Right renal pelvis (tissue), 4 donors: Measurements from ENCODE around the gene RBM20. TPM values are rescaled to one million over a fixed set of nuclear protein-coding genes. Genes with fewer than 3 reads are reported as not detected.
"Not testable (repeated sequence)": the region's sequence is repeated elsewhere in the genome, so short reads cannot be mapped to it uniquely, and the experiment has no call there.

Experiments
- DNase-seq, 4 donors: peaks; one replicate each; pipeline ENCODE4 v3.0.0-alpha.2; 2013; ENCODE audit warnings: low read depth in 4 of 4, low spot score in 3 of 4, missing footprints in 1 of 4
- polyA plus RNA-seq, 4 donors: library from polyadenylated mRNA; unstranded; fragments of 120-200 nt; gene quantifications; one replicate each; pipeline ENCODE4 v1.2.1, GENCODE V29; 2013; ENCODE audit not compliant: insufficient read length in 4 of 4

The RBM20 gene
- polyA plus RNA-seq, 4 donors: 2.9 to 6.3 (median 4.9) TPM

DNA sequence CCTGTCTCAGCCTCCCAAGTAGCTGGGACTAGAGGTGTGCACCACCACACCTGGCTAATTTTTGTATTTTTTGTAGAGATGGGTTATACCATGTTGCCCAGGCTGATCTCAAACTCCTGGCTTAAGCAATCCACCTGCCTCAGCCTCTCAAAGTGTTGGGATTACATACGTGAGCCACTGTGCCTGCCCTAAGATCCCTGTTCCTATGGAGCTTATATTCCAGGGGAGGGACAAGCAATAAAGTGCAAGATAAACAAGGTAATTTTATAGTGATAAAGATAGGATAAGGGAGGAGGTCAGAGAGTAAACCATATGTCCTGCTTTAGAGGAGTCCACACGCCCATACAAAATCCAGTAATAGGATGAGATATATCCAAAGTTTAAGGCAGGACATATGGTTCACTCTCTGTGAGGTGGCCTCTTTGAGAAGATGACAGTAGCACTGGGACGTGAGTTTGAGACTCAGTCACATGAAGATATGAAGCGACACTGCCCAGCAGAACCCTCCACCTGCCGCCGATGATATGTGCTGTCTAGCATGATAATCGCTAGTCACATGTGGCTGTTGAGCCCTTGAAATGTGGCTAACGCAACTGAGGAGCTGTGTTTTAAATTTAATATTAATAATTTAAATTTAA is 114.1 kb downstream of the RBM20 start:
- DNase-seq: no peak

DNA sequence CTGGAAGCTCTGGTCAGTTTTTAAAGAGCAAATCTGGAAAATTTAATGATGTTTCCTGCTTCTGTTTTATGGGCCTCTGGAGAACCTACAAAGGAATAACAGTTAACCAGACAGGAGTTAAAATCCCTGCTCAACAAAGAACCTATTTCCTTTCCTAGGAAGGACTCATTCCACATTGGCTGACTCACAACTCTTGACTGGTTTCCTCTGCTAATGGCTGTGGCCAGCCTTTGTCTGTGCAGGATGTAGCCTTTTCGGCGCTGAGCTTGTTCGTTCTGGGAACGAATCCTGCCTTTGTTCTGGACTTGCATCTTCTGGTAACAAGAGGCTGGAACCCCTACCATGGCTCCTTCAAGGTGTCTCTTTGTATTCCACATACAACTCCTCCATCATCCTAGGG is 114.8 kb downstream of the RBM20 start:
- no peak for DNase-seq

DNA sequence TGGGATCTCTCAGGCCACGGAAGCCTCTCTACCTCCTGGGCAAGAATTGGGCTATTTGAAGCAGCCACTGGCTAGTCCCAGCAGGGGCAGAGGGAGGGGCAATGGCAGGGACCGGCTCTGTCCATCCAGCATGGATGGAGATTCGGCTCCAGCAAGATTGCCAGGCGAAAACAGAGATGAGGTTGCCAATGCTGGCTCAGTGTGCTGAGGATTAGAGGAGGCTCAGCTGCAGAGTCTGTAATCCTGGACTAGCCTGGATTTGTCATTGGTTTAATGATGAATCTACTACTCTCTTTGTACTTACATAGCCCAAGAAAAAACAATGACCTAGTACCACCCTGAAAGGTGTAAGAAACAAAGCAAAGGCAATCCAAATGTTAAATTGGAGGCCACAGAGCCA is 115.4 kb downstream of the RBM20 start:
- no peak for DNase-seq

DNA sequence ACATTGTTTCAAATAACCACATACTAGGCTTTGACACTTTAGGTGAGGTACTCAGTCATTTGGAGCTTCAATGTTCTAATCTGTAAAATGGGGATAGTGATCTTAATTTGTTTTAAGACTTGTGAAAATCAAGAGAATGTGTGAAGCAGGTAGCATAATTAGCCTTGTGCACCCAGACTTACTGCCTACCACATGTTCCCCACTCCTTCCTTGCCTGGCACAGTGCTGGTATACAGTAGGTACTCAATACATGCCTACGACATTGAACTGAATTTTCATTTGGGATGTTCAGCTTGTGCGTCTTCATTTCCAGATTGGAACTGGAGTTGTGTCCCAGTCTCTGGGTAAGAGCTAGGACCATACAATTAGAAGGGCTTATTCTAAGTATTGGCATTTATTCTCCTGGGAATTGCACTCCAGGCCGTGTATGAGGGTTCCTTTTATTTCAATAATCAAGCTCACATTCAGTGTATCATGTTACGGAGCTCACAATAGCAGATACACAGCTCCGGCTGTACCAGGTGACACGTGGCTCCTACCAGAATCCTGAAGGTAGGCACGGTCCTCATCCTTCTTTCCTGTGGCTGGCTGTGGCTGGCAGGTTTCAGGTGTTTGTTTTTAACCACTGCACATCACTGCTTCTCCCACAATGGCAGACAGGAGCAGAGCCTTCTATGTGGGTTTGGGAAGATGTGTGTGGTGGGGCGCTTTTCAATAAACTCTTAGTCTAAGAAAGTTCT is 118.1 kb downstream of the RBM20 start:
- DNase-seq: no peak

DNA sequence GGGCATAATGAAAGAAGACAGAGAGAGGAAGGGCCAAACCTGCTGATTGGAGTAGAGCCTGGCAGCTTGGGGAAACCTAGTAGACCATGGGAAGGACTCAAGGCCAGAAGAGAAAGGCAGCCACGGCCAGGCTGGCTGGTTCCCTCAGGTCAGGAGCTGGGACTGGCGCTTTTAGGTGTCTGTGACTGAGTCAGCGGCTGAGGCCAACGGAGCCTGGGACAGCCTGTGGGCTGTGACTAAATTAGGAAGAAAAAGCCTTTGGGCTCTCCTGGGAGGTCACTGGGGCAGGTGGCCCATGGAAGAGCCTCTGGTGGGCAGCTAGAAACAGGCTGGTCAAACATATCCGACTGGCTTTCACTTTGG is 118.7 kb downstream of the RBM20 start:
- DNase-seq: no peak

DNA sequence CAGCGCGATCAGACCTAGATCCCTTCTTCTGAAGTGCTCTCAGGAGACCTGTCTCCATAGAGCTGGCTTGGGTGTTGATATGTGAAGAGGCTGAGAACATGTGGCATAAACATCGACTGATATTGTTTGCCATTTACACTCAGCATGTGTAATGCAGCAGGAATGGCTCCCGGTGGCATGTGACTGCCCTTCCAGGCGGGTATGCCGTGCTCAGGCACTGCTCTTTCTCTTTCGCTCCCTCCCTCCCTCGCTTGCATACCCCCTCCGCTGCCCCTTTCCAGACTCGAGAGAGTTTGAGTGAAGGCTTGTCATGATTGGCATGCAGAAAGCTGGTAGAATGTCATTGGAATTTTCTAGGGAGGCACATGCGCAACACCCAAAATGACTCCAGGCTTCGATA is 120.2 kb downstream of the RBM20 start:
- DNase-seq: no peak

DNA sequence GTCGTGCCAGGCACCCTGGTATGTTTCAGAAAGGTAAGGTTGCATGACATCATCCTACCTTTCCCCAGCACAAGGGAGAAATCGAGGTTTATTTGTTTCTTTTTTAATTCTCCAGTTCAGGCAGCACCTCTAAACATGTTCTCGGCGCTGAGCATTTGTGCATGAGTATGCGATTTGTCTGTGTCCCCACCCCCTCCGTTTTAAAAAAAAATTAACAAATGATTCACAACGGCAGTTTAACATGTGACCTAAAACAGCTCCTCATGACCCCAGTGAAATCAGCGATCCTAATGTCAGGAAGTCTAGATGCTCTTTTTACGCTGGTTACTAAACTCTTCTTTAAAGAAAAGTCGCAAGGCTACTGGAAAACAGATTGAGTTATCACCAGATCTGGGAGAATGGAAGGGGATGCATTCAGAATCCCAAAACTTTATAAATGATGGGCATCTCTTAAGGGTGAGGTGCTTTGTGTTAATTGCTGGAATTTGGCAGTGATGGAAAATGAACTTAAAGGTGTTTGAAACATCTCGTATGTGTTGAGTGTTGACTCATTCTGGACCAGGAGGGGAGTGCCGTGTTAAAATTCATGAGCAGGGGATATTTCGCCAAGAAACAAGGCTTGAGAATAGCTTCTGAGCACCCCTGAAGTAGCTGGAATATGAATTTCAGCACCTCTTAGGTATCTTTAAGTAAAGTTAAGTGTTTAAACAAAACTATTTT is 120.8 kb downstream of the RBM20 start:
- DNase-seq: no peak

DNA sequence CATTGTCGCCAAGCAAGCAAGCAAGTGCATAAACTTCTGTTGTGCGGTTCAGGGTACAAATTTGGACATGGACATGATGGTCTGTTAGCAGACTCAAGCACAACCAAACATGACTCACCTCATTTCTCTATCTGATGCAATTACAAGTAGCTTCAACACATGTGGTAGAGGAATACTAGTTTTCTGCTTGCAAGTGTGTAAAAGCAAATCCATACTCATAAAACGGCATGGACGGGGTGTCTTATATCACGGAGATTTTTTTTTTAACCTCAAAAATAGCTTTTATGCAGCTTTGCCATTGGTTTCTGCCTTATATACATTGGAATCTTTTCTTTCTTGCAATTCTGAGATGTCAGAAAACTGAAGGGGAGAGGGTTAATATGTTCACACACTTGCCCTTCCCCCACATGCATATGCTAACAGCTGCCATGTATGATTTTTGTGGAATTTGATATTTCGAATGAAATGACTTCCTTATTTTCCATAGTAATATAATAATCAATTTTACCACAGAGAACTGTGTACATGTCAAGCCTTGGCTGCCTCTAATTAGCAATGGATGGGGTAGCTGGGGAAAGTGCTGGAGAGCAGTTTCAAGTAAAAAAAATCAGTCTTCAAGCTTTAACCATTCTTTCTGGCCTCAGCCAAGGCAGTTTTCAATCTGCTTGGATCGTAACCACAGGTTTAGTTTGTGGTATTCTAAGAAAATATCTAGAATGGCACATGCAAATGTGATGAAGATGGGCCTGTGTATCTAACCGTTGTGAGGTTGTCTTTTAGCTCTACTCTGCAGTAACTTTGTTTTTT is 121.6 kb downstream of the RBM20 start:
- no peak for DNase-seq

DNA sequence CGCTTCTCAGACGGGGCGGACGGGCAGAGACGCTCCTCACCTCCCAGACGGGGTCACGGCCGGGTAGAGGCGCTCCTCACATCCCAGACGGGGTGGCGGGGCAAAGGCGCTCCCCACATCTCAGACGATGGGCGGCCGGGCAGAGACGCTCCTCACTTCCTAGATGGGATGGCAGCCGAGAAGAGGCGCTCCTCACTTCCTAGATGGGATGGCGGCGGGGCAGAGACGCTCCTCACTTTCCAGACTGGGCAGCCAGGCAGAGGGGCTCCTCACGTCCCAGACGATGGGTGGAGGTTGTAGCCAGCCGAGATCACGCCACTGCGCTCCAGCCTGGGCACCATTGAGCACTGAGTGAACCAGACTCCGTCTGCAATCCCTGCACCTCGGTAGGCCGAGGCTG is 123.5 kb downstream of the RBM20 start:
- not testable (repeated sequence) for DNase-seq

DNA sequence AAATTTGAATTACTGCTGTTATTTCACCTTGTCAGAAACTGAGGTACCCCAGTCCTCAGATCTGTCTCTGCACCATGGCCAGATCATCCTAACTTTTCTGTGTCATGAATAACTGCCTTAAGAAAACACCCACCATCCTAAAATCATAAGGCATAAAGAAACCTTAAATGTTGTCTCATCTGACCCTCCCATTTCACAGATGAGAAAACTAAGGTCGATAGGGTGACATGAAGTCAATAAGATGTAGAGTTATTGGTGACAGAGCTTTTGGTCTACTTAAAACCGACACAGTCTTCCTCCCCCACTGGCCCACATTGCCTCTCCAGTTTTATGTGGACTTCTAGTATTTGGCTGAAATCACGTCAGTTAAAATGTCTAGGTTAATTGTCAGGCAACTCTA is 126.1 kb downstream of the RBM20 start:
- DNase-seq: no peak

DNA sequence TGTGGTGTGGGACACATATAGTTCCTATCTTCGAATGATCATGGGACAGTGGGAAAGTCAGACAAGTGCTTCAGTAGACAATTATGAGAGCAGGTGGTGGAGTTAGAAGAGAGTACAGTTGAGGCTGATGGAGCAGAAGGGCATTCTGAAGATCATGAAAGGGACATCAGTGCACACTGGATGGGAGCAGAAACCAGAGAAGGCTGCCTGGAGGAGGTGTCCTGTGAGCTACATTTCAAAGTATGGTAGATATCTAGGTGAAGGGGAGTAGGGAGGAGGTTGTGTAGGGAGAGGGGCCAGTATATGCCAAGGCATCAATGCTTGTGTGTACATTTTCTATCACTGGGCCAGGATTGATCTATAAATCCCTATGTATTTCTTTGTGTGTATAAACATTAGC is 127.3 kb downstream of the RBM20 start:
- DNase-seq: no peak

DNA sequence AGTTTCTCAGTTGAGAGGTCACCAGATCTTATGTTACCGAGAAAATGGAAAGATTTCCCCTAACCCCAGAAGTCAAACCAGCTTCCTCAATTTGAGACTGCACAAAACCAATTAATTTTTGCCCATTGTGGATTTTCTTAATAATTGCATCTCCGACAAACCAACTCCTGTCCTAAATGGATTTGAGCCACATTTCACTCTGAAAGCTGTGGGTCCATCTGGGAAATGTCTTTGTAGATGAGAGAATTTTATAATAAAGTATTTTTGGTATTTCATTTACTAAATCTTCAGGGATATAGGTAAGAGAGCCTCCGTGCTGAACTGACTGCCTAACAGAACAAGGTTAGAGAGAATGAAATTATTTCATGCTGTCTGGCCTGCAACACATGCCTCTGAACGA is 127.9 kb downstream of the RBM20 start:
- no peak for DNase-seq

DNA sequence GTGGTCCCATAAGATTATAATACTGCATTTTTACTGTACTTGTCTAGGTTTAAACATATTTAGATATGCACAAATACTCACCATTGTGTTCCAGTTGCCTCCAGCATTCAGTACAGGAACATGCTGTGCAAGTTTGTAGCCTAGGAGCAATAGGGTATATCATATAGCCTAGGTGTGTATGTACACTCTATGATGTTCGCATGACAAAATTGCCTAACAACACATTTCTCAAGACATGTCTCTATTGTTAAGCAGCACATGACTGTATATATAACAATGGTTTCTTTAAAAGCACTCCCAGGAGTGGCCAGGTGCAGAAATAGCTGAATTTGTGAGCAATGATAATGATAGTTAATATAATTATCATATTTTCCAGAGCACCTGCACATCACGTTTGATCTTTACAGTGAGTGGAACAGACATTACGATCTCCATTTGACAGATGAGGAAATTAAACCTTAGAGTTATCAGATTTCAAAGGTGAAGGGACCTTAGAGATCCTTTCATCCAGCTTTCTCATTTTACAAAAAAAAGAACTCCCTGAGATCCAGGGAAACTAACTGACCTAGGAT is 128.4 kb downstream of the RBM20 start:
- DNase-seq: no peak

DNA sequence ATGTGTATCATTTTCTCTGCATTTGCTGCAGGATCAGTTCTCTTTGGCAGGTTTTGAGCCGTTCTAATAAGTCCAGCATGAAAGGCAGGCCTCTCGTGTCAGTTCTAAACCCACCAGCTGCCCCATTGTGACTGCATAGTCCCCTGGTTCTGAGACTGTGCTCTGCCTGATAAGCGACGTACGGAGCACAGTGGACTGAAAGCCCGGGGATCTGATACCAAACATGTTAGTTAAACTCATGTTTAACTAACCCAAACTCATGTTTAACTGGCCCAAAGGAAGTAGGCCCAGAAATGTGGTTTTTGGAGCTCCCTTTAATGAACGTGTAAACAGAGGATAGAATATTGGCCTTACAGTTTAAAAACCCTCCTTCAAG is 129.5 kb downstream of the RBM20 start:
- no peak for DNase-seq

DNA sequence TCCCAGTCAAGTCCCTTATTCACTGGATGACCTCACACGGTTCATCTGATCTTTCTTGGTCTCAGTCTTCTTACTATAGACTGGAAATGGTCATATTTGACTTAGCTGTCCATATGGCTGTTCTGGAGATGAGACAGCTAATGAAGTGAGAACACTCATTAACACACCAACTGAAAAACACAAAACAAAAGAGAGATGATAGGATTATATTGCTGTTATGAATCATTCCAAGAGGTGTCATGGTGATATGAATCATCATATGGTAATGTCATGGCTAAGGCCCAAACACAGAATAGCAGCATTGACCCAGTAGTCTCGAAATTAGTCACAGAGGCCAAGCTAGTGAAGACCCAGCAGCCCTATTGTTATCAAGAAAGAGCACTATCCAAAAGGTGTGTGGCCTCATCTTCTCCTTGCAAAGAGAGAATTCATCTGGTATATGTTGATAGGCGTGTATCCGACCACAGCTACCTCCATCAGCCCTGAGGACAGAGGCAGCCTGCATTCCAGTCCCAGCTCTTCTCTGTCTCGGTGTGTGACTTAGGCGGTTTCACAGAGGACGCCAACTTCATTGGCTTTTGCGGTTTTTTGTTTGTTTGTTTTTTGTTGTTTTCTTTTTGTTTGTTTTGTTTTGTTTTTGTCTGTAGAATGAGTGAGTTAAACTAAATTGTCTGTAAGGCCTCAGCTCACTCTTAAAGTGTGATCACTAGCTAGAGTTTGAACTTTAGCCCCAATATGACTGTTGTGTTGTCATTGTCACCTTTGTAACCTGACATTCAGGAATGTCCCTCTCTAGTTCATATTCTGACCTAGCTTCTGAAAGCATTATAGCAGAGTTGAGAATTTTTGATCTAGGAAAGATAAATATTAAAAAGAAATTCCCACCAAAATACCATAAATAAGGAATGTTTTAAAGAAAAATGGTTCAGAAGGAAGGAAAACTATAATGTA is 130.2 kb downstream of the RBM20 start:
- DNase-seq: no peak

DNA sequence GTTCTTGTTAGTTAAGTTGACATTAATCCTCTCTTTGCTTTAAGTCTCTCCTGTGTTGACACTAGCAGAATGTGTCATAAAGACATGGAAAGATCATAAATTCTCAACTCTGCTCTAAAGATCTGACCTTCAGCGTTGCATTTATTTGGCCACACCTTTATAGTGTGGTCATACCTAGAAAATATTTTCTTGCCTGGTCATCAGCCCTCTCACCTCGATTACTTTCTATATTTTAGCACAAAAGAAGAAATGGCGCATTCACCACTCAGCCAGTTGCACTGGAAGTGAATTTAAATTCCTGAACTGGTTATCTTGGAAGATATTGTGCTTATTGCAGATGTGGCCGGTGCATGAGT is 130.9 kb downstream of the RBM20 start:
- no peak for DNase-seq

DNA sequence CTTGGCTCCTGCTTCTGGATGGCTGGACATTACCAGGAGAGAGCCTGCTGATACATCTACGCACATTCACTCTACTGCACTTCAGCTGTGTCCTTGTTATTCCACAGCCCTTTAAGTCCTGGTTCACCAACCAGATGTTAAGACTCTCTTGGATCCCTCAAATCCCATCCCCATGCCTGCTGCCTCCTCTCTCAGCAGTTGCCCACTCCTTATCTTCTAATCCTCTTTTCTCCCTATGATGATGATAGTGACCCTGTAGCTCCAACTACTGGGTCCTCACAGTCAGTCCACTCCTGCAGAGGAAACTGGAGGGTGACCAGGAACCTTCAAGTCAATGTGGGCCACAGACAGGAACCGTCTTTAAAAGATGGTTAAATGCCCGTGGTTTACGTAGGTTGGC is 131.3 kb downstream of the RBM20 start:
- DNase-seq: no peak

DNA sequence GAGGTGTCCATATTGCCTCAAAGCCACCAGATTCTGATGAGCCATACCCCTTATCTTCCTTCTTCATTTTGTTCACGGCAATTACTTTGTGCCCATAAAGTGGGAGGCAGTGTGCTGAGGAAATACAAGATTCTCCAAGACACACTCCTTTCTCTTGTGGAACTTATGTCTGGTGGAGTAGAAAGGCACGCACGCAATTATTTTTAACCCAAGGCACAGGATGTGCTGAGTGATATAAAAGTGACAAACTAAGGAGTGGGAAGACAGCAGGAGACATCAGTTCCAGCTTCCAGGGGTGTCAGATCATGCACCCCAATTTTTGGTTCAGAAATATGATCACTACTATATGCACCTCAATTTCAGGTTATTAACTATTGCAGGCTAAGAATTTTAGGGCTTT is 132.9 kb downstream of the RBM20 start:
- no peak for DNase-seq

DNA sequence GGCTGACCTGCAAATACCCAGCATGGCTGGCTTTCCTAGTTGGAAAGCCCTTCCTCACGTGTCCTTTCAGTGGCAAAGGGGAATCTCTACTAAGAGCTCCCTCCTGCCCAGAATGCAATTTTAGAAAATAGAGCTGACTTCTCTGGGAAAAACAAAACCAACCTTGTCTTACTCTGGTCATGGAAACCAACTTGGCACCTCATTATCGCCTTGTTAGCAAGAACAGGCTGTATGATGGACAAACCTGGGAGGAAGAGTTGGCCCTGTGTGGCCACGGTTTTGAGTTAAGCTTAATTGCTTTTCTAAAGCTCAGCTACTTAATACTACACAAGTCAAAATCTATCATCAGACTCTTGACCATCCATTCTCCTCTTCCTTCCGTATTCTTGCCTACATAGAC is 133.5 kb downstream of the RBM20 start:
- no peak for DNase-seq

DNA sequence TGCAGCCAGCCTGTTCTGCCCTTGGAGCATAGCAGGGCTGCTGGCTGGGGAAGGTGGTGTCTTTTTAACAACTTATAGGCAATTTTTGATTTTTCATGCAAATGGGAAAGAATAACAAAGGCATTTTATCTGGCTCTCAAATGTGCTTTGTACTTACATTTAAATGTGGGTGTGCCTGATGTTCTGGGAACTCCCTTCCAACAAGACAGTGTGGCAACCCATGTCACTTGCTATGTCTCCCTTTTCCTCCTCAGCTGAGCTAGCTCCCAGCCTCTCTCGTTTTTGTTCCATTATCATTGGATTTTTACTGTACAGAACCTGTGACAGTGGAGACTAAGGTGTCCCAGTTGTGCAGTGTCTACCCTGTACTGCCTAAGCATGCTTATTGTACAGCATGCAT is 134.1 kb downstream of the RBM20 start:
- no peak for DNase-seq
